ENCODE measurements around the gene AKNAD1.

Gene AKNAD1

DNA sequence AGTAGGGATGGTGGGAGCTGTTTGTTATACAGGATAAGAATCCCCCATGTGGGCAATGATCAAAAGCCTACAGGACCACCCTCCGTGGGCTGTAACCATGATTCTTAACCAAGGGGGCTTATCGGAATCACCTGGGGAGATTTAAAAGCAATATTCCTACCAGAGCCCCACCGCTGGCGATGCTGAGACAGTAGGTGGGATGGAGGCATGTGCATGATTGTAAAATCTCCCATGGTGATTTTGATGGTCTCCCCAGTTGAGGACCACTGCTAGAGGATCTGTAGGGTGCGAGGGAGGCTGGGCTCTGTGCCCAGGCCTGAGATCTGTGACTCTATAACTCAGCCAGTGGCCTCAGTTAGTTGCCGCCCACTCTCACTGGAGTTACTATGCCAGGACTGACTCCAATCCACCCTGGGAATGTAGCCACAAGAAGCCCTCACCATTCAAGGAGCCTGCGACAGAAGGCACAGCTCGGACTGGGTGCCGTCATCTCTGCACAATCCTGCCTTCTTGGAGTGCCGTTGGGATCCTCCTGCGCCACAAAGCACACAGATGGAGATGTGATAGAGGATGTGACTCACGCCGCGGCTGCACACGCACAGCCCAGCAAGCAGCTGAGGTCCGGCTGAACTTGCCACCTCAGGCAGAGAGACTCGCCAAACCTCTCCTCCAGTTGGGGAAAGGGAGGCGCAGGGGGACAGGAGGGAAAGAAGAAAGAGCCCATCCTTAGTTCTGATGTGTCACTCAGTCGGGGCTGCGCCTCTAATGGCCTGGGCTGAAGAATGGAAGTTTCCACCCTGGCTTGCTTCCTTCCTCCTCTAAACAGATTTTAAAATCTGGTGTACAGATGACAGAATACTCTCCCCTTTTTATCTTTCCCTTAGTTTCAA, 26.5 kb downstream of the AKNAD1 start:
- DNase-seq (ENCODE audit: low spot score): peak; percentile 58

DNA sequence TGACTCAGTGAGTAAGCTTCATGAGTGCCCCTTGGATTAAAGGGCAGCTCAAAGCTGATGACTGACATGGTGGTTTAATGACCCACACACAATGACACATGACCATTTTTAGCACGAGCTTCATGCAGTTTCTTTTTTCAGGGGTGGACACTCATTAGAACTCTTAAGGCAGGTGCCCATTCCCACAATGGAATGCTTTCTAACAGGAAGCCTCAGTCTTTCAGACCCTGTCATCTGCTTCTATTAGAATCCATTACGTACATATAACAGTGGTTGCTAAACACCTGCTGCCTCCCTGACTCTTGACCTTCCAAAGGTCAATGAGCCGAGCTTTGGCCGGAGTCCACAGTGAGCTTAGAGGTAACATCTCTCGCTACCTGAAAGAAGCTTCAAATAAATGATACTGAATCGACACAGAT, 27.4 kb downstream of the AKNAD1 start:
- no peak for DNase-seq (ENCODE audit: low spot score)

DNA sequence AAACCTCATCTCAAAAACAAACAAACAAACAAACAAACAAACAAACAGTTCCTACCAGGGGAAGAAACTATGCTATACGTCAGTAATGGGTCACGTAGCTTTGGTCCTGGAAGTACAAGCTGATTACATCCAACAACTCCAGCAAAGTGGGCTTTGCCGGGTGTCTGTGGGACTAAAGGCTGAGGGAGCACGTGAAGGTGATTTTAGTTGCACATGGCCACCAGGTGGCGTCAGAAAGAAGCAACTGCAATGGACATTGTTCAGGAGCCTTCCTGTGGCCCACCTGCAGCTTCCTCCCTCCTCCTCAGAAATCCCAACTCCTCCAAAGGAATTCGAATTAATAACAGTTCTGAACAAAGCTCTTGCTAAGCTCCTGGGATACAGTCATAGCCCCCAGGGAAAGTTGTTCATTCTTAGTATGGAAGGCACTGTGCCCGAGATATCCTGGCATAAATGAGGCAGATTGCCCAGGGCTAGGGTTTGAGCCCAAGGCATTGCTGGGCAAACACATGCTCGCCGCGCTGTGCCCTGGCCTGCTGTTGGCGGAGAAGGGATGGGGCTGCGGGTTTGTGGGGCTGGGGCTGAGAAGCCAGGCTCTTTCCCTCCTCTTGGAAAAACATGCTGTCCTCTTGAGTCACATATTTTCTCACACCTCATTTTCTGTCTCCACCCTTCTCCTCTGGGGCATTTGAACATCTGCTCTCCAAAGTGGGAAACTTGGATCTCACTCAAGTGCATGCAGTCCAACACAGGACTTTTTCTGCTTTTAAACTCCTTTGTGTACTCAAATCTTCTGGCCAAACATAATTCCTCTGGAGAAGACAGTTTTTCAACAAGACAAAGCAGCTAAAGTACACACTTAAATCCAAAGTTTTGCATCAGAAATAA, 28.6 kb downstream of the AKNAD1 start:
- DNase-seq (ENCODE audit: low spot score): peak; percentile 77

DNA sequence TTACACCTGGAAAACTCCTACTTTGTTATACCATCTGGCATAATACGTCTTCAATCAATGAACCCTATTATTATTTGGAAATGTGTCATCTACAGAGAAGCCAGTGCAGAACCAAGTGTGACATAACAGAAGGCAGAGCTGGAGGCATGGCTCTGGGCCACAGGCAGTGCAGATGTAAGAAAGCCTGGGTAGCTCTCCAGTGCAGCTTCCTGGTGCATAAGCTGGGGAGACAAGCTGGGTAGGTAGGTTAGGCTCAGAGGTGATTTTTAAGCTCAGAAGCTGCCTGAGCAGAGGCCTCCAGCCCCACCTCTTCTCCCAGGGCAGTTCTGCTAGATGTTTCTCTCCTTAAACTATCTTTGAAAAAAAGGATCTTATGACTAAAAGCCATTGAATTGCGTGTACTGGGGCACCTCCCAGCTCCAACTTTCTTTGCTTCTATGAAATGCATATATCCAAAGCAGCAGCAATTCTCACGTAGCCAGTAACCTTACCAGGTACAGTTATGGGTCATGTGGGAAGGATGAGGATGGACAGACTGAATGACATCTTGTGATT, 30.7 kb downstream of the AKNAD1 start:
- peak; percentile 48 for DNase-seq (ENCODE audit: low spot score)

DNA sequence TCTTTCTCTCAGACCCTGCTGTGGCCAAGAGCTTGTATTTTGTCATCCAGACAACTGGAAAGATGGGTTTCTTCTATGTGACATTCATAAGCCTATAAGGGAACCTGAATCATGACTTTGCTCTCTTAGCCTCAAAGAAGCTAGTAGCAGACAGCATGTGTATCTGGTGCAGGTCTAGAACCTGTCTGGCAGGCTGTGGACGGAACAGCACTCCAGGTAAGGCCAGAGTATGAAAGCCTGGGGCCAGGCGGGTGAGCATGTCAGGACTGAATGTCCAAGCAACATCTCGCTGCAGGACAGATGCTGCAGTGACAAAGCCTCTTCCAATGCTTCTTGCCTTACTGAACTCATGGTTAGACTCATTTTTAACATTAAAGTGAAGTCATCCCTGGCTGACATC, 32.8 kb downstream of the AKNAD1 start:
- no peak for DNase-seq (ENCODE audit: low spot score)

DNA sequence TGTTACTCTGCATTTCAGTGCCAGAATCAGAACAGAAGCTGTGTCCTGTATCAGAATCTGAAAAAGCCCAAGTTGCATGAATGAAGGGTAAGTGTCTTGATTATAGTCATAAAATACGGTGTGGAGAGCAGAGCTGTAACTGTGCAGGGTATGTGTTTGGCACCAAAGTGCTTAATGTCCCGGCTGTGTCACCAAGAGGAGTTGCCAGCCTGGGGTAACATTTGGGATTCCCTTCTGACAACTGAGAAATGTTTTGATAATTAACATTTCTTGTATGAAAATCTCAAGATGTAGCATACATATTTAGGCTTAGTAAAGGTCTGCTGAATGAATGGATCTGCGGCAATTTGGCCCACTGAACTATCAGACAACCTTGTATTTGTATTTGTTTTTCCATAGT, 33.3 kb downstream of the AKNAD1 start:
- DNase-seq (ENCODE audit: low spot score): no peak

DNA sequence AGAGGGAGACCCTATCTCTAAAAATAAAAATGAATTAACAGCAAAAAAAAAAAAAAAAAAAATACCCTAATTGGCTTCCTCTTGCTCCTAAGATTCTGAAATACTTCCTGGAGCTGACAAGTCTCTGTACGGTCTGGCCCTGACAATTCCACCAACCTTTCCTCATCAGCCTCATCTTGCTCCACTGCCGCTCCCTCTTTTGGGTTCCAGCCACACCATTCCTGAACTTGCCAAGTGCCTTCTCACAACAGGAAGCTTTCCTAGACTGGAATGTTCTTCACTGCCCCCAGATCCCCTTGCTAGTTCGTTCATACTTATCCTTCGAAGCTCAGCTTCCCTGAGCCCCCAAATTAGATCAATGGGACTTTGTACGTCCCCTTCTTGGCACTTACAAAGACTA, 37.0 kb downstream of the AKNAD1 start:
- no peak for DNase-seq (ENCODE audit: low spot score)

DNA sequence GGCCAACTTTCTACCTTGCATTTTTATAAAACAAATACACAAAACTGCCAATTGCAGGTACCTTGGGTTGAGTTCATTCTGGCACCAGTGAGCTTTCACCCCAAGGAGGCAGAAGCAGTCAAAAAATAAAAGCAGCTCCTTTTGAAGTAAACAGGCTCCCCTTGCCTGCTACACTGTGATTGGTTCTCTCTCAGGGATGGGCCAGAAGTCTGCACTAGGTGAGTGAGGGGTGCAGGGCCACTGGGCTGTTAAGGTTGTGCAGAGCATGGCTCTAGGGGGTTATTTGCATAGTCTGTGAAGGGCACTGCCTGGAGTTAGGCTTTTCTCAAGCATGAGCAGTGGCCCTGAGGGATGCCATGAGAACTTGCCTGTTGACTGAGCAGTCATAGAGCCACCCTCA, 39.1 kb downstream of the AKNAD1 start:
- no peak for DNase-seq (ENCODE audit: low spot score)

DNA sequence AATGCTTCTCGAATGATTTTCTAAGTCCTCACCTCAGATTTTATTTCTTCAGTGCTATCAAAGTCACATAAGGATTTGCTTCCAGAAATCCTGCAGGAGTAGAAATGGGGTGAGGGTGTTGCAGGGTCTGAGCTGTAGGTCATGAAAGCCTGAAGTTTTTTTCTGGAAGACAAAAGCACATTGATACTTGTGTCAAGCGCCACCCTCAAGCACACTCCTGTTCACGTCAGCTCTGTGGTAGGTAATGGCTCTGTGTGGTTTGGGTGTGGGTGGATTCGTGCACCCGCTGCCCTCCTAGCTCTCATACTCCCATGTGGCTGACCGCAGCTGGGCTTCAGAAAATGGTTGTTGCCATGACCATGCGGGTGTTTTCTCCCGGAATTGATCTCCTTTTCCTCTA, 39.9 kb downstream of the AKNAD1 start:
- no peak for DNase-seq (ENCODE audit: low spot score)

DNA sequence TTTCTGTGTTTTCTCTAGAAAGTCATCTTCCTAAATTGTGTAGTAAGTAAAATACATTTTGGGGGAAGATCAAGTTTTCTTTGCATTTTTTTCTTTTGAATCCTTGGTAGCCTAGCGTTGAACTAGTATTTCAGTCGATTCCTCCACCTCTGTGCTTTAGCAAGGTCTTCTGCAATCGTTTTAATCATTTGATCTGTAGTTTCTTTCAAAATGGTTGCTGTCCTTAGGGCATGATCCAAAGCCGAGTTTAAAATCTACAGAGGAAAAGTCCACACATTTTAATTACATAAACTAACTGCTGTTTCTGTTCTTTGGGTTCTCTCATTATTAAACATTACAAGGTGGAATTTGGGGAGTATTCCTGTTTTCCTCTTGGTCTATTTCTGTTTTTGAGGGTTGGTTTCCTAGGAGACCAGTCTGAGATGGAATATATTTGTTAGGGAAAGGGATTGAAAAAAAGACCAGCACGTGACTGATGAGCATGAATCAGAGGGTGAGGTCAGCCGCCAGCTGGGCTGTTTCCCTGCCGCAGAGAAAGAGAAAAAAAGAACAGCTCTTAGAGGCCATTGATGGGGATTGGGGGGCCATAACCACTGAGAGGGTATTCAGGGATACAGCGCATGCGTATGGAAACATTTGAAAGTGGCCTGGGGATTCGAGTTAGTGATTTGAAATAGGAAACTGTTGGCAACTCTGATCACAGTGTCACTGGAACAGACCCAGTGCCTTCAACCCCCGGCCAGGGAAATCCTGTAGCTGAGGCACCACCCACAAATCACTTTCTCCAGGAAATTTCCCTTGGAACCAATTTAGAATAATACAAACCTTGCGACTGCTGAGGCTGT, 40.6 kb downstream of the AKNAD1 start:
- peak; percentile 95 for DNase-seq (ENCODE audit: low spot score)

DNA sequence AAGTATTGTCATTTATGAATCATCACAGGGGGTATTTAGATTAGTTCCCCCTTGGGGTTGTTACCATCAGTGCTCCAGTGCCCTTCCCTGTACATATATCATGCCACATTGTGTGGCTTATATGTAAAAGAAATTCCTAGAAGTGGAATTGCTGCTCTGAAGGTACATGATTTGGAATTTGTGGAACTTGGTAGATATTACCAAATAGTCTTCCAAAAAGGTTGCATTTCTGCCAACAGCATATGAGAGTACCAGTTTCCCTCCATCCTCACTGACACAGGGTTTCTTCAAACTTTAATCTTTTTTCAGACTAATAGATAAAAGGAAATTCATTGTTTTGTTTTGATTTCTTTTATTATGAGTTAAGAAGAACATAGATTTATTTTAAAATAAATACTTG, 41.3 kb downstream of the AKNAD1 start:
- DNase-seq (ENCODE audit: low spot score): no peak

DNA sequence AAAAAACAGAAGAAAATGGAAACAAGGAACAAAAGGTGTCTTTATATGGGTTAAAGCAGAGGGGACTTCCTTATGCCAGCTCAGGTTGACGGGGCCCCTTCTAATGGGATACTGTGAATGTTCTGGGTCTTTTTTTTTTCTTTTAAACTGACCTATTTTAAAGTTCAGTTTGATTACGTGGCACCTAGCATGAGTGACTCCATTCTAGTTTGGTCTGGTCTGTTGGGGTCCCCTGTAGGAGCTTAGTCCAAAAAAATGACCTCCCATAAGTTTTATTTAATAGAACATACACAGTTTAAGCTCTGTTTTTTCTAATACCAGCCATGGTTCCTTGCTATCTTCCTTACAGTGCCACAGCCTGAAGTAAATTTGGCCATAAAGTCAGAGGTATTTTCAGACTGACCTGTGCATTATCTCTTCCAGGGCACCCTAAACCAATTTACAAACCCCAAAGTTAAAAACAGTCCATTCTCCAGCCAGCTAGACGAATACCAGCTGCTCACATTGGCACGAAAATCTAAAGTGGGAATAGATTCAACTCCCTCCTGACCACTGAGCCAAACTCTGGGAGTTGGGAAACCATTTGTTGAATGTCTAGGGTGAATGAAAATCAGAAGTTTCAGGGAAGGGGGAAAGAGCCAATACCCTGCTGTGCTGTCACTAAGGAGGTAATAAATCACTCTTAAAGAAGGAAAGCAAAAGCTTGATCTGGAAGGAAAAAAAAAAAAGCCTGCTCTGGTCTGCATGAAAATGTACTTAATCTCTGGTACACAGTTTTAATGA, 42.4 kb downstream of the AKNAD1 start:
- DNase-seq (ENCODE audit: low spot score): peak; percentile 63

DNA sequence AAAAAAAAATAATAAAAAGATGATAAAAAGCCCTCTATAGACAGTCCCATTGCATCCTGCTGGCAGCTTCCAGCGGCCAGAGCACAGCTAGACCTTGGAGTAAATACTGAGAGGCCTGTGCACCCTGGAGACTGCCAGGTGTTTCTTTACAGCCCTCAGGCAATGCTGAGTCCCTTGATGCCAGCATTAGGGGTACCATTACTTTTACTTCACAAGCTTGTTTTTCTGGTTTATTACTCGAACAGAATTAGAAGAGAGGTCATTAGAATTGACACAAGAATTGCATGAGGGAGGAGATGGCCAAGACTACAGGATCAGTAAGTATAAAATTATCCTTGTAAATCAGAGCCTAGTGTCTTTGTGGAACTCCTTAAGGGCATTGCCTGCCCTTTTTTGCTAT, 43.6 kb downstream of the AKNAD1 start:
- no peak for DNase-seq (ENCODE audit: low spot score)

DNA sequence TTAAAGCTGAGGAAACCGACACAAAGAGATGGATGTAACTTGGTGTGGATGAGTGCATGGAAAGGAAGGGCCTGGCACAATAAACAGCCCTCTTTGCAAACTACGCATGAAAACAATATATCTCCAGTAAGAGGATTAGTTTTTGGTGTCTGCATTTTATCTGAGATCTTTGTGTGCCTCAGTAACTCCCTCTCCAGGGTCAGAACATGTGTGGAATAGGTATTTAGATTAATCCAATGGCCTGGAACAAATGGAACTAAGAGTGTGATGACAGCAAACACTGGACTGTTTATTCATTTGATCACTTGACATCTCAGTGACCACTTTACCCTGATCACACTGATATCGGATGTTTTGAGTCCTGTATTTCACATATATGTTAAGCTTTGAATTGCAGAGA, 45.3 kb downstream of the AKNAD1 start:
- no peak for DNase-seq (ENCODE audit: low spot score)

DNA sequence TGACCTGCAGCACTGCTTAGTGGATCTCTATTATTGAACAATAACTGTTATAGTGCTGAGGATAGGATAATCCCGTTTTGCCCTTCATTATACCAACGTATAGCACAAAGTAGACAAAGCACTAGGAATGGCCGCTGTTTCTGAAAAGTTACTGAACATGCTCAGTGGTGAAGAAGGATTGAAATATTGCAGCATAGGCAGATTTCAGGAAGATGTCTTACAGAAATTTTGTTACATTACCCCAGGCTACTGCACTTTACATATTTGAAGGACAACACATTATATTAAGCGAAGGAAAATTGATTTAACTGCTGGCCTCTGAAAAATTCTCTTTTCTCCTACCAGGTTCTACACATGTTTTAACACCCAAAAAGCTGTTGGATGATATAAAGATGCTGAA, 48.5 kb downstream of the AKNAD1 start:
- no peak for DNase-seq (ENCODE audit: low spot score)

DNA sequence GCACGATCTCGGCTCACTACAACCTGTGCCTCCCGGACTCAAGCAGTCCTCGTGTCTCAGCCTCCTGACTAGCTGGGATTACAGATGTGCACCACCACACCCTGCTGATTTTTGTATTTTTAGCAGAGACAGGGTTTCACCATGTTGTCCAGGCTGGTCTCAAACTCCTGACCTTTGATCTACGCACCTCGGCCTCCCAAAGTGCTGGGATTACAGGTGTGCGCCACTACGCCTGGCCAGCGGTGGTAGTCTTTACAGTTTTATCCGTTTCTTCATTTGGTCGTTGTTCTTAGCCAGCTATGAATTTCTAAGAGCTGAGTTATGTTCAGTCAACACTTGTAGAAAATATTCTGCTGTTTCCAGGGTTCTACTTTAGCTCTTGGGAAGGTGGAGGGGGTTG, 53.3 kb downstream of the AKNAD1 start:
- DNase-seq (ENCODE audit: low spot score): no peak

DNA sequence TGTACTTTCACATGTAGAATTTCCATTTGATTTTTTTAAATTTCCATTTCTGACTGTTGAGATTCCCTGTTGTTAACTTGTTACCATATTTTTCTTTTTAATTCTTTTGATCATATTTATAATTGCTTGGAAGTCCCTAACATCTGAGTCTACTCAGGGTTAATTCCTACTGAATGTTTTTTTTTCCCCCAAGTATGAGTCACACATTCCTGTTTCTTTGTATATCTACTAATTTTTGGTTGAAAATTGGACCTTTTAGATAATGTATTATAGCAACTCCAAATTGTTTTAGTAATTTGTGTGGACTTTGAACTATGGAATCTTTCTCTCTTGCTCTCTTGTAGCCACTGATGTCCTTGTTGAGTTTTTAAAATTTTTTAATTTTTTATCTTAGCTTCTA, 55.8 kb downstream of the AKNAD1 start:
- no peak for DNase-seq (ENCODE audit: low spot score)

DNA sequence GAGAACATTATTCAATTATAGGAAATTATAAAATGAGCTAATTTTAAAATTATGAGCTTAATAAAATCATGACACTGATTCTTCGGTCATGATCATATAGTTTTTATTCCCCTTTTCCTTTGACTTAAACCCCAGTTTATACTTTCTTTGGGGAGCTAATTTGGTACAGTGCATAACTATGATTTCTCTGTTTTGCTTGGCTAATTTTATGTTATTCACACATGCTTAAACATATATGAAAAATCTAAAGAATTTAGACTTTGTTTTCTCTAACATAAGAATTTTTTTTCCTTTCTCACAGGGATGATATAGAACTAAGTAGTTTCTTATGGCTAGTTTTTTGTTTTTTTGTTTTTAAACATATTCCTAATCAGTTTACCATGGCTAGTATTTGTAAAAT, 57.9 kb downstream of the AKNAD1 start:
- DNase-seq (ENCODE audit: low spot score): no peak

DNA sequence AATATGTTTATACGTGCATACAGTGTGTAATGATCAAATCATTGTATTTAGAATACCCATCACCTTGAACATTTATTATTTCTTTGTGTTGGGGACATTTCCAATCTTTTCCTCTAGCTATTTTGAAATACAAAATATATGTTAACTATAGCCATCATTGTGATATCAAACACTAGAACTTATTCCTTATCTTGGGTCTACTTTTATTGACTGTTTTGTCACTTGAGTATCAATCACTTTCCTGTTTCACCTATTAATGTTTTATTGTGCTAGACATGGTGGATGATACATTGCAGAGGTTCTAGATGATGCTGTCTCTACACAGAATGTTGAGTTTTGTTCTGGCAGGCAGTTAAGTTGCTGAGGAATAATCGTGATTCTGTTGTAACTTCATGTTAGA, 64.5 kb downstream of the AKNAD1 start:
- no peak for DNase-seq (ENCODE audit: low spot score)

DNA sequence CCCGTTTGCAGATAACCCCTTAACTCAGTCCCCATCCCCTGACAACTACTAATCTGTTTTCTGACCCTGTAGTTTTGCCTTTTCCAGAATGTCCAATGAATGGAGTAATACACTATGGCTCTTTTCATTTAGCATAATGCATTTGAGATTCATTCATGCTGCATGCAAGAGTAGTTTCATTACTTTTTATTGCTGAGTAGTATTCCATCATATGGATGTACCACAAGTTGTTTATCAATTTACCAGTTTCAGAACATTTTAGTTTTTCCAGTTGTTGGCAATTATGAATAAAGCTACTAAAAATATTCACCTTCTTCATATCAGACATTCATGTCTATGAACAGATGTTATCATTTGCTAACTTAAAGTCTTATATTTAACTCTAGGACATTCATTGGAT, 65.1 kb downstream of the AKNAD1 start:
- no peak for DNase-seq (ENCODE audit: low spot score)

DNA sequence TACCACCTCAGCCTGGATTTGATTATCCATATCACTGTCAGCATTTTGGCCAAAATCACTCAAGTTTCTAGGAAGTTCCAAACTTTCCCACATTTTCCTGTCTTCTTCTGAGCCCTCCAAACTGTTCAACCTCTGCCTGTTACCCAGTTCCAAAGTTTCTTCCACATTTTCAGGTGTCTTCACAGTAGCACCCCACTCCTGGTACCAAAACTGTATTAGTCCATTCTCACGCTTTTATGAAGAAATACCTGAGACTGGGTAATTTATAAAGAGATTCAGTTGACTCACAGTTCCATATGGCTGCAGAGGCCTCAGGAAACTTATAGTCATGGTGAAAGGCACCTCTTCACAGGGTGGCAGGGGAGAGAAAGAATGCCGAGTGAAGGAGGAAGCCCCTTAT, 71.0 kb downstream of the AKNAD1 start:
- no peak for DNase-seq (ENCODE audit: low spot score)

All from putamen (tissue), 1 donor.